Right lobe of liver (tissue), 4 donors: Measurements from ENCODE around the gene BUD23.

Source experiments
- POLR2A ChIP-seq: fragments of 450-650 bp; IDR thresholded peaks from one replicate; pipeline ENCODE4 v1.6.1; 2017; ENCODE audit warnings: antibody characterized with exemption, mild to moderate bottlenecking
- TF ChIP-seq, protein P1 (sequence below), 4 donors: fragments of 200-600 bp in 3 of 4; fragments of 450-650 bp in 1 of 4; IDR thresholded peaks; one replicate each; pipeline versions ENCODE4 v1.5.1 to v1.8.0; 2016 to 2022; ENCODE audit warnings: antibody characterized with exemption in 4 of 4, mild to moderate bottlenecking in 2 of 4
- donor health status: DM: no; HTN: no; CAD: no.
- donor health status: DM: no; HTN: no; CAD: no.
- donor health status: DM: no; HTN: yes; CAD: no.

GRCh38 chr7:73717991-73718405, 34.6 kb downstream of the BUD23 start:
- TF ChIP-seq, protein P1, sequence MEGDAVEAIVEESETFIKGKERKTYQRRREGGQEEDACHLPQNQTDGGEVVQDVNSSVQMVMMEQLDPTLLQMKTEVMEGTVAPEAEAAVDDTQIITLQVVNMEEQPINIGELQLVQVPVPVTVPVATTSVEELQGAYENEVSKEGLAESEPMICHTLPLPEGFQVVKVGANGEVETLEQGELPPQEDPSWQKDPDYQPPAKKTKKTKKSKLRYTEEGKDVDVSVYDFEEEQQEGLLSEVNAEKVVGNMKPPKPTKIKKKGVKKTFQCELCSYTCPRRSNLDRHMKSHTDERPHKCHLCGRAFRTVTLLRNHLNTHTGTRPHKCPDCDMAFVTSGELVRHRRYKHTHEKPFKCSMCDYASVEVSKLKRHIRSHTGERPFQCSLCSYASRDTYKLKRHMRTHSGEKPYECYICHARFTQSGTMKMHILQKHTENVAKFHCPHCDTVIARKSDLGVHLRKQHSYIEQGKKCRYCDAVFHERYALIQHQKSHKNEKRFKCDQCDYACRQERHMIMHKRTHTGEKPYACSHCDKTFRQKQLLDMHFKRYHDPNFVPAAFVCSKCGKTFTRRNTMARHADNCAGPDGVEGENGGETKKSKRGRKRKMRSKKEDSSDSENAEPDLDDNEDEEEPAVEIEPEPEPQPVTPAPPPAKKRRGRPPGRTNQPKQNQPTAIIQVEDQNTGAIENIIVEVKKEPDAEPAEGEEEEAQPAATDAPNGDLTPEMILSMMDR (IDR thresholded peaks at IDR 0.05) = no peak
- TF ChIP-seq POLR2A = no peak
